Lower leg skin (tissue), 3 donors: Measurements from ENCODE around the gene S100P.

Experiments used
- POLR2A ChIP-seq, 2 donors: fragments of 450-650 bp; IDR thresholded peaks; one replicate each; pipeline ENCODE4 v1.6.1; 2016 to 2017; ENCODE audit warnings: antibody characterized with exemption in 2 of 2, mild to moderate bottlenecking in 1 of 2, moderate library complexity in 1 of 2
- TF ChIP-seq, protein P1 (sequence below), 3 donors: fragments of 450-650 bp; IDR thresholded peaks; one replicate each; pipeline ENCODE4 v1.5.1; 2016; ENCODE audit warnings: antibody characterized with exemption in 3 of 3, mild to moderate bottlenecking in 3 of 3, moderate library complexity in 2 of 3

DNA sequence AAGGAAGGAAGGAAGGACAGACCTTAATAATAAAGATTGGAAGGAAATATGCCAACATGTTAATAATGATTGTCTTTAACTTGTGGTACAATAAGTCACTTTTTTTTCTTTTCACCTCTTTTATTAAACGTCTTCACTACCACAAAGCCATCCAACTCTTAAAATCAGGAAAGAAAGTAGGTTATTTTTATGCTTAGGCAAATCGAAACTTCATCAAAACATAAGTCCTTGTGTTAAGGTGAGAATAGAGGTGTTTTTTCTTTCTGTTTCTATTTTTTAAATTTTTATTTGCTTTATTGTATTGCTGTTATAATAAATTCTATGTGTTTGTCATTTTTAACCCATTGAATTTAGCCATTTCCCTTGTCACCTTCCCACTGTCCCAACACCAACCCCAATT is 48.8 kb downstream of the S100P start:
- TF ChIP-seq, protein P1, sequence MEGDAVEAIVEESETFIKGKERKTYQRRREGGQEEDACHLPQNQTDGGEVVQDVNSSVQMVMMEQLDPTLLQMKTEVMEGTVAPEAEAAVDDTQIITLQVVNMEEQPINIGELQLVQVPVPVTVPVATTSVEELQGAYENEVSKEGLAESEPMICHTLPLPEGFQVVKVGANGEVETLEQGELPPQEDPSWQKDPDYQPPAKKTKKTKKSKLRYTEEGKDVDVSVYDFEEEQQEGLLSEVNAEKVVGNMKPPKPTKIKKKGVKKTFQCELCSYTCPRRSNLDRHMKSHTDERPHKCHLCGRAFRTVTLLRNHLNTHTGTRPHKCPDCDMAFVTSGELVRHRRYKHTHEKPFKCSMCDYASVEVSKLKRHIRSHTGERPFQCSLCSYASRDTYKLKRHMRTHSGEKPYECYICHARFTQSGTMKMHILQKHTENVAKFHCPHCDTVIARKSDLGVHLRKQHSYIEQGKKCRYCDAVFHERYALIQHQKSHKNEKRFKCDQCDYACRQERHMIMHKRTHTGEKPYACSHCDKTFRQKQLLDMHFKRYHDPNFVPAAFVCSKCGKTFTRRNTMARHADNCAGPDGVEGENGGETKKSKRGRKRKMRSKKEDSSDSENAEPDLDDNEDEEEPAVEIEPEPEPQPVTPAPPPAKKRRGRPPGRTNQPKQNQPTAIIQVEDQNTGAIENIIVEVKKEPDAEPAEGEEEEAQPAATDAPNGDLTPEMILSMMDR (IDR thresholded peaks at IDR 0.05), result no peak
- no peak for TF ChIP-seq POLR2A (IDR thresholded peaks at IDR 0.05)
